Stimulated activated CD4-positive, alpha-beta T cell treated with anti-CD3 and anti-CD28 coated beads, Interleukin-1b, Interleukin-23, amount 100 ng/mL, for 1 hour (primary cell): ENCODE results near the gene CYP4F22.
"Not testable (repeated sequence)": the region's sequence is repeated elsewhere in the genome, so short reads cannot be mapped to it uniquely, and the experiment has no call there.

Source experiments
- DNase-seq, 2 donors: peaks; one replicate each; pipeline ENCODE4 v3.0.0-alpha.2; 2020; ENCODE audit warnings: low read depth in 2 of 2

The CYP4F22 gene

DNA sequence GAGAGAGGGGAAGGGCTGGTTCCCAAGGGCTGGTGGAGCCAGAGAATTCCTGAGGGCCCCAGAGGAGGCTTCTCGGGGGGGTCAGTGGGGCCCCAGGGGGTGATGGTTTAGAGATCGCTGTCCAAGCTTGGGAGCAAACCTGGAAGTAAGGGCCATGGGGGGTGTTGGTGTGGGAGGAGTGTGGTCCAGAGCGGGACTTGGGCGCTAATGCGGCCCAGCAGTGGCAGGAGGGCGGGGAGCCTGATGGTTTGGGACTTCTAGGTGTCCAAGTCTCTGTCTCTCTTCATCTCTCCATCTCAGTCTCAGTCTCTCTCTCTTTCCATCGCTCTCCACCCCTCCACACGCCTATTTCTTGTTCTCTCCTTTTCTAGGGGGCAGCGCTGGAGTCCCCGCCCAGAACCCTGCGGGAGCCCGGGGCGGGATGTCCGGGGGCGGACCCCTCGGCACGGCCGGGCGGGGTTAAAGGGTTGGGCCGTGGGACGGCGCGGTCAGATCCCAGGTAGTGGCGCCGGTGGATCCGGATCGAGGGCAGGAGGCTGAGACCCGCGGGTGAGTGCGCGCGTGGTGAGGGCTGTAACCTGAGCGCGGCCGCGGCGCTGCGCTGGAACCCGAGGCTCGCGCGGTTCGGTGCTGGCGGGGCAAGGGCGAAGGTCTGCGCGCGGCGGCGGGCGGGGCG, at the start of gene CYP4F22:
Gene CYP4F22, plus strand, starts transcription at position 491 of the 676 bp plus-strand sequence. CDS start 16,812 bp downstream, outside the sequence.
- DNase-seq: no peak

GRCh38 chr19:15461694-15462093, 46.6 kb upstream of the CYP4F22 start:
- DNase-seq: no peak

DNA sequence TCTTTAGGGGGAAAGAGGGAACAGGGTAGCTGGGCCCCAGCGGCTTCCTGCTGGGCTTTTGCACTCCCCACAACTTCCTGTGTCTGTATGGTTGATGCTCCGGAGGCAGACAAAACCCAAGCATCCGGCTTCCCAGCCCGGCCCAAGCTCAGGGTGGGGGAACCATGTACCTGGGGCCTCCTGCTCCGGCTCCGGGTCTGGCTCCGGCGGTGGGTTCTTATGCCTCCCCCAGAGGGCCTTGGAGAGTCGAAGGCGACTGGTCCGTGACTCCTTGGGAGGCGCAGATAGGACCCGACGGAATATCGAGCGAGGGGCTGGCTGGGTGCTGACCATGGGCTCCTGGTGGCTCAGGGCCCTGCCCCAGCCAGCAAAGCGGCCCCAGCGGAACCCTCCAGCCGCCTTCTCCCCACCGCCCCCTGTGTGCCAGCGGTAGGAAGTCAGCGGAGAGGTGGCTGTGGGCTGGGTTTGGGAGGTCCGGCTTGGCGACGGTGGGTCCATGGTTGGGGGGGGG, 44.4 kb upstream of the CYP4F22 start:
- DNase-seq: peak; percentile 45 to 60

DNA sequence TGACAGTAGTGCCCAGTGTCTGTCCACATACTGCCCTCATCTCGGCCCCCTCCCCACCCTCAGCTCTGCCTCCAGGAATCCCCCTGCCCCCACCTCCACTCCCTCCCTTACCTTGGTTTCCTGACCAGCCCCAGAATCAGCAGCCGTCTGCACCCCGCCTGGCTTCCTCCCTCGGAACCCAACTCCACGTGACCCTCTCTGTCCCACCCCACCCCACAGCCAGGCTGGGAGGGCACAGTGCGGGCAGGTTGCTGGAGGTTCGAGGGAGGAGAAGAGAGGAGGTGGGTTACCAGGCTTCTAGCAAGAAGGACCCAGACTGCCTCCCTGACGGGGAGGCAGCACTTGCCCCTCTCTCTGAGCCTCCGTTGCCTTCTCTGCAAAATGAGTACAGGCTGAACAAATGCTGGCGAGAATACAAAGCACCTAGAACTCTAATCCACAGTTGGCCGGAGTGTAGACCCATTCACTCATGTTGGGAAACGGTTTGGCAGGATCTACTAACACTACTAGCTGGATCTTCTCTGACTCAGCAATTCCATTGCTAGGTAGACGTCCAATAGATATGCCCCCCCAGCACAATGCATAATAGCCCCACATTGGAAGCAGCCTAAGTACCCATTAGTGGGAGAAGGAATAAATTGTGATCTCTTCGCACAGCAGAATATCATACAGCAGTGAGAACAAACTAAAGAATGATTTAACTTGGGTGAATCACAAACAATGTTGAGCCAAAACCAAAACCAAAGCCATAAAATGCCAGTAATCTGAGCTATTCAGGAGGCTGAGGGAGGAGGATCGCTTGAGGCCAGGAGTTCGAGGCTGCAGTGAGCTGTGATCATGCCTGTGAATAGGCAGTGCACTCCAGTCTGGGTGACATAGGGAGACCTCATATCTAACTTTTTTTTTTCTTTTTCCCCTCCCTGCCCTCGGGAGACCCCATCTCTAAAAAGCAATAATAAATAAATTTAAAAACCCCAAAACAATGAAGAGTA, 43.6 kb upstream of the CYP4F22 start, which contains the start of gene RASAL3:
Gene RASAL3, minus strand, starts transcription at position 151 of the 992 bp plus-strand sequence. CDS start 186 bp downstream, outside the sequence.
- DNase-seq: peak; percentile 33 to 60

DNA sequence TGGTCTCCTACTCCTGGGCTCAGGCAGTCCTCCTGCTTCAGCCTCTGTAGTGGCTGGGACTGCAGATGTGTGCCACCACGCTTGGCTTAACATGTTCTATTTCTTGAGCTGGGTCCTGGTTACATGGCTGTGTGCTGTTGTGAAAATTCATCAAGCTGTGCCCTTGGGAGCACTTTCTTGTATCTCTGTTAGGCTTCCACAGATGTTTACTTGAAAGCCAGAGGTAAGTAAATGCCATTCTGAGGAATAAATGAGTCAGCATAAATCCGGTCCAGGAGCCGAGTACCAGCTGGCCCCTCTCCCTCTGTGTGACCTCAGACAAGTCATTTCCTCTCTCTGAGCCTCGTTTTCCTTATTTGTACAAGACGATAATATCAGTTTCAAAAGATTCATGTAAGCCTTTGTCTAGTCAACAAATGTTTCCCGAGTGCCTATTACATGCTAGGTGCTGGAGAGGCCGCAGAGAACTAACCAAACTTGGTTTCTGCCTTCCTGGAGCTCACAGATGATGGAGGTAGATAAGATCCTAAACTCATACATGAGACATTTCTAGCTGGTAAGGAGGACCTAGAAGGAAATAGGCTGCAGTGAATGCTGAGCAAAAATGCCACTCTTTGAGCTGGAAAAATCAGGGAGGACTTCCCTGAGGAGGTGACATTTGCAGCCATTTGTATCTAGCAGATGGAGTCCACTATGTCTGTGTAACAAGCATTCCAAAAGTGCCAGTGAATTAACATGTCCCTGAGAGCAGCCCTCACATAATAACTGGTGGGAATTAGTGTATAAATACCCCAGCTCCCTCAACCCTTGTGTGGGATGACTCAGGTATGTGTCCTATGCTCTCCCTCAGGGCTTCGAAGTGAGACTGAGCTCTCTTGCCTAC, 41.2 kb upstream of the CYP4F22 start:
- peak in 1 of 2 donors; percentile 47 for DNase-seq

- no peak for DNase-seq
Observed at GRCh38 chr19:15467734-15468214, 40.6 kb upstream of the CYP4F22 start.

DNA sequence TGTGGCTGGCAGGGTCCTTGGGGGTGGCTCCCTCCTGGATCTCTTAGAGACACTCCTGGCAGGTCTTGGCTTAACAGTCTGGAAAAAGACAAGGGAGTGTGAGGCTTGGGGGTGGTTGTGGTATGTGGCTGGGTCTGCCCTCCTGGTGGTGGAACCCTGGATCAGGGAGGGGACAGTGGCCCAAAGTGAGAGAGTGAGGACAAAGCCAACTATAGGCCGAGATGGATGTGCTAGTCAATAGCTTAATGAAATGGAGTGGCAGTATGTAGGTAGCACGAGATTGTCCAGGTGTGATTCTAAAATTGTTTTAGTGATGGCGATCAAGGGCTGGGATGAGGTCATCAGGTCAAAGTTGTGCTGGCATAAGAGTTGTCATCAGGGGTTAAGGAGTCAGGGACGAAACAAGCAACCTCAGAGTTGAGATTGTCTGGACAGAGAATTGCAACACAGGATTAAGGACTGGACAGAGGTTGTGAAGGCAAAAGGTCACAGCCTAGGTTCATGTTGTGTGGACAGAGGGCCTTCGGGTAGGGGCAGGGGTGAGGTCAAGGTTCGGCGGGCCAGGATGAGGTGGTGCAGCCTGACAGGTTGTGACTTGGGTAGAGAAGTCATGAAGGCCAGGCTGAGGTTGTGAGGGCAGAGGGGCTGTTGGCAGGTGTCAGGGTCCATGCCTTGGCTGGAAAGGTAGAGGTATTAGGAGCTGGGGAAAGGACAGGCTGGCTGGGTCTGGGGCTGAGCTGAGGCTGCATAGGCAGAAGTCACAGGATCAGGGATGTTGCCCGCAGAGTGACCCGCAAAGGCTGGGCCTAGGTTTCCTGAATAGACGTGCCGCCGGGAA, 39.4 kb upstream of the CYP4F22 start:
- DNase-seq: no peak

DNA sequence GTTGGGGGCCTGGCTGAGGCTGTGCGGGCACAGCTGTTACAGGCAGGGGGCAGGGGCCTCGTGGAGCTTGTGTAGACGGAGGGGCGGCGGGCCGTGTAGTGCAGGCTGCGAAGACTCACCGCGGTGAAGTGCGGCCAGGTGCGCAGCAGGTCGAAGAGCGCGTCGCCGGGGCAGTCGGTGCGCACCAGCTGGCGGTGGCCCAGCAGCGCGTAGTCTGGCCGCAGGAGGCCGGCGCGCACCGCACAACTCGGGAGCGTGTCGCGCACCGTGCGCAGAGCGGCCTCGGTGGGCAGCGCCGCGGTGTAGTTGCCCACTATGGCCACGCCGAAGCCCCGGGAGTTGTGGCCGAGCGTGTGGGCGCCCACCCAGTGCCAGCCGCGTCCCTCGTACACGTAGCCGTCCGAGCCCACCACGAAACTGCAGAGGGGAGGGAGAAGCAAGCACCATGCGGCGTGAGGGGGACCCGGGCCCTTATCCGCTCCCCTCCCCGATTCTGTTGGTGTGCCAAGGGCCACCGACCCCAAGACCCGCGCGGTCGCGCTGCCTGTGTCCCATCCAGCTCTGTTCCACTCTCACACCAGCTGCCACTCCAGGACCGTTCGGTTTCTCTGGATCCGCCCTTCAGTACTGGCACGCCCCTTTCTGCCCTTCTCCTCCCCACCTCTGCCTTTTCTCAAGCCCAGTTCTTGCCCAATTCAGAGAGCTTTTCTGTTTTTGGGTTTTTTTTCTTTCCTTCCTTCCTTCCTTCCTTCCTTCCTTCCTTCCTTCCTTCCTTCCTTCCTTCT, 38.6 kb upstream of the CYP4F22 start:
- DNase-seq: no peak

DNA sequence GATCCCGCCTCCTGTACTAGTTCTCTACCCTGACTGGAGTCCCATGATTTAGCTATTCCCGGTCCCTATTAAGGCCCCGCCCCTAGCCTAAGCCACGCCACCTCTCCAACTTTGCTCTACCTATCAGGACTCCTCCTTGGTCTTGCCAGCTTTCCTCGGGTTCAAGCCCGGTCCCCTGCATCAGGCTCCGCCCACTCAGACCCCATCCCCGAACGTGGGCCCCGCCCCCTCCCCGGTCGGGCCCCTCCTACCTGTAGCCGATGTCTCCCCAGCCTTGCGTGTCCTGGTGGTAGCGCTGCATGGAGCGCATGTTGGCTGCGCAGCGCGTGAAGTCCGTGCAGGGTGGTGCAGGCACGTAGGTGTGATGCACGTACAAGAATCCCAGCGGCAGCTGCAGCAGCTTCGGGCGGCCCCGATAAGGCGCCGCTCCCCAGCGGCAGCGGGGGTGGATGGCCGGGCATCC, 36.7 kb upstream of the CYP4F22 start:
- DNase-seq: no peak

- not testable (repeated sequence) for DNase-seq
Observed at GRCh38 chr19:15473821-15474220, 34.5 kb upstream of the CYP4F22 start.

DNA sequence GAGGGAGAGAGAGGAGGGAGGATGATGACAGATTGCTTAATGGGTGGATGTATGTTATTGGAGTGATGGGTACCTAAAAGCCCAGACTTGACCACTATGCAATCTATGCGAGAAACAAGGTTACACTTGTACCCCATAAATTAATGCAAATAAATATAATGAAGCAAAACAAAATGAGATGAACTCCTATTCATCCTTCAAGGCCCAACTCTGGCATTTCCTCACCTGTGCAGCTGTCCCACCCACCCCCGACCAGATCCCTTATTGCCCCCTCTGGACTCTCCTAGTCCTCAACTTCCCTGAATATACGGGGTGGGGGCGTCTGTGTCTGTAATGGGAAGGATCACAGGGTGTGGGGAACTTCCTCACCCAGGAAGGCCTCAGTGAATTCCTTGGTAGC, 33.2 kb upstream of the CYP4F22 start:
- no peak for DNase-seq

GRCh38 chr19:15475611-15476010, 32.7 kb upstream of the CYP4F22 start:
- no peak for DNase-seq

DNA sequence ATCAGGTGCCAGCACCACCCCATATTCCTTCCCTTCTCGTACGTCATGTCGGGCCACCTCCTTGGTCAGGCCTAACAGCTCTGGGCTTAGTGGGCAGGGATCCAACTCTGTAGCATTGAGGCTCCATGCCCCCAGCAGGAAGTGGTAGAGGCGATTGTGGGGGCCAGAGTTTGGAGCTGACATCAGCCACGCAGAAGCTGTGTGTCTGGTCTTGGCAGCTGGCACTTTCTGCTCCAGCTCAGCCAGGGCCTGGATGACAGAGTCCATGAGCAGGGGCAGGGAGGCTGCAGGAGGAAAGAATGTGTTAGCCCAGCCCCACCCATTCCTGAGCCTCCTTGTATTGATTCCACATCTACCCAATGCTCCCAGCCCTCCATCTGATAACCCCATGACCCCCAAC, 32.0 kb upstream of the CYP4F22 start:
- no peak for DNase-seq

GRCh38 chr19:15479391-15480345, 28.7 kb upstream of the CYP4F22 start, which contains the start of gene PGLYRP2:
Gene PGLYRP2, minus strand, starts transcription at chr19:15479501. Its CDS starts 130 bp downstream, at chr19:15479371.
- DNase-seq: no peak

DNA sequence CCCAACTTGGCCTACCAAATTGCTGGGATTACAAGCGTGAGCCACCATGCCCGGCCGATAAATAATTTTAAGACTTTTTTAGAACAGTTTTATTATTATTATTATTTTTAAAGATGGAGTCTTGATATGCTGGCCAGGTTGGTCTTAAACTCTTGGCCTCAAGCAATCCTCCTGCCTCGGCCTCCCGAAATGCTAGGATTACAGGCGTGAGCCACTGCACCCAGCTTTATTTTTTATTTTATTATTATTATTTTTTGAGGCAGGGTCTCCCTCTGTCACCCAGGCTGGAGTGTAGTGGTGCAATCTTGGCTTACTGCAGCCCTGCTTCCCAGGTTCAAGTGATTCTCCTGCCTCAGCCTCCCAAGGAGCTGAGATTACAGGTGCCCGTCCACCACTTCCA, 27.3 kb upstream of the CYP4F22 start:
- DNase-seq: not testable (repeated sequence)

- DNase-seq: not testable (repeated sequence)
Observed at GRCh38 chr19:15485768-15486167, 22.6 kb upstream of the CYP4F22 start.

DNA sequence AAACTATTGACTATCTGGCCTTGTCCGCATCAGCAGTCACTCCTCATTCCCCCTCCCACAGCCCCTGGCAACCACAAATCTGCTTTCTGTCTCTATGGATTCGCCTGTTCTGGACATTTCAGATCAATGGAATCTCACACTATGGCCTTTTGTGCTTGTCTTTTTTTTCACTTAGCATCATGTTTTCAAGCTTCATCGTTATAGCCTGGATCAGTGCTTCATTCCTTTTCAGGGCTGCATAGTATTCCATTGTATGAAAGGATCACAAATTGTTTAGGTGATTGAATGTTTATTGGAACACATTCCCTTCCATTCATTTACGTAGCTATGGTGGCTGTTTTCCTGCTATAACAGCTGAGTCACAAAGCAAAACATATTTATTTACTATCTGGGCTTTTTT, 21.3 kb upstream of the CYP4F22 start:
- no peak for DNase-seq
